Measurements from ENCODE around the gene DNAJC28.

Gene DNAJC28

GRCh38 chr21:33491373-33492102 is at the start of gene DNAJC28:
DNAJC28 (minus strand) TSS chr21:33491716; CDS start chr21:33489393, 2,323 bp downstream.
- TF ChIP-seq Cebpa-rat (IDR thresholded peaks at IDR 0.05), result no peak
- peak within 1 kb of the TSS; percentile 70 to 95 (median 84) for H3K9ac ChIP-seq
- peak within 1 kb of the TSS; percentile 68 to 78 (median 71) for H3K4me3 ChIP-seq
- H3K27me3 ChIP-seq, result no peaks in the 10 kb centered on the region
- peak within 1 kb of the TSS; percentile 76 to 95 (median 84) for H3K4me2 ChIP-seq
- H3K4me1 ChIP-seq, result peaks cover 12 to 21% (median 15%) of the 10 kb centered on the region in 10 experiments
- no peaks in the 10 kb centered on the region for H4K20me1 ChIP-seq
- no peaks in the 10 kb centered on the region for H3K9me3 ChIP-seq (replicated peaks in 1 of 11)
- H3K27ac ChIP-seq, result peak within 1 kb of the TSS; percentile 57 to 94 (median 70)
- H3K36me3 ChIP-seq, result peaks cover 0 to 6% (median 0%) of the 10 kb centered on the region in 11 experiments; a peak in 1 of 22 replicates

- peaks cover 20 to 39% (median 33%) of the 10 kb centered on the region in 10 experiments for H3K4me1 ChIP-seq
- peaks cover 29 to 32% (median 30%) of the 10 kb centered on the region in 11 experiments for H4K20me1 ChIP-seq
- H3K9me3 ChIP-seq (replicated peaks in 1 of 11), result no peaks in the 10 kb centered on the region
- H3K4me3 ChIP-seq, result peak overlapping the region; percentile 73 to 90 (median 82)
- H3K9ac ChIP-seq, result peak overlapping the region; percentile 95 to 100 (median 98)
- TF ChIP-seq Cebpa-rat (IDR thresholded peaks at IDR 0.05), result no peak
- H3K36me3 ChIP-seq, result peaks cover 34 to 51% (median 36%) of the 10 kb centered on the region in 11 experiments
- H3K4me2 ChIP-seq, result peak overlapping the region; percentile 85 to 95 (median 92)
- H3K27me3 ChIP-seq, result no peaks in the 10 kb centered on the region
- H3K27ac ChIP-seq, result peak overlapping the region; percentile 98 to 100 (median 99)
These were observed 49.7 kb upstream of the DNAJC28 start for GRCh38 chr21:33541105-33541711.

GRCh38 chr21:33540711-33541104 is 49.2 kb upstream of the DNAJC28 start:
- H3K4me1 ChIP-seq, result peaks cover 19 to 34% (median 31%) of the 10 kb centered on the region in 10 experiments
- H3K9me3 ChIP-seq (replicated peaks in 1 of 11), result no peaks in the 10 kb centered on the region
- TF ChIP-seq Cebpa-rat (IDR thresholded peaks at IDR 0.05), result no peak
- H3K27me3 ChIP-seq, result no peaks in the 10 kb centered on the region
- H3K36me3 ChIP-seq, result peaks cover 37 to 51% (median 38%) of the 10 kb centered on the region in 11 experiments
- H3K4me2 ChIP-seq, result peak overlapping the region; percentile 85 to 95 (median 92)
- peaks cover 24 to 32% (median 25%) of the 10 kb centered on the region in 11 experiments for H4K20me1 ChIP-seq
- H3K9ac ChIP-seq, result peak overlapping the region; percentile 95 to 100 (median 98)
- peak overlapping the region in 10 of 11 experiments; percentile 98 to 100 (median 100); a peak in 19 of 22 replicates for H3K27ac ChIP-seq
- peak overlapping the region; percentile 73 to 90 (median 82) for H3K4me3 ChIP-seq

- Histone ChIP-seq H3K36me3 (peaks cover 48 to 60% (median 49%) of the 10 kb centered on the region in 11 experiments), H3K9ac (0 out of 22 replicates have a peak overlapping the region, but pooled peaks of 1 of the 11 experiments have one; percentile 17), H3K9me3 (replicated peaks in 1 of 11) (no peaks in the 10 kb centered on the region), H3K4me2 (peak overlapping the region in 8 of 11 experiments; percentile 3 to 95 (median 93); a peak in 10 of 22 replicates), H3K27ac (no peak overlapping the region), H4K20me1 (peaks cover 13 to 21% (median 14%) of the 10 kb centered on the region in 11 experiments), H3K4me1 (peaks cover 15 to 25% (median 20%) of the 10 kb centered on the region in 10 experiments), H3K4me3 (no peak overlapping the region), H3K27me3 (no peaks in the 10 kb centered on the region)
- no peak for TF ChIP-seq Cebpa-rat (IDR thresholded peaks at IDR 0.05)
These were observed 48.1 kb upstream of the DNAJC28 start for GRCh38 chr21:33539616-33540015.

GRCh38 chr21:33537212-33537611 is 45.7 kb upstream of the DNAJC28 start:
- H3K36me3 ChIP-seq, result peaks cover 72 to 84% (median 73%) of the 10 kb centered on the region in 11 experiments

GRCh38 chr21:33531007-33531406 is 39.5 kb upstream of the DNAJC28 start:
- Histone ChIP-seq H3K27me3 (no peaks in the 10 kb centered on the region), H4K20me1 (peaks cover 0 to 3% (median 0%) of the 10 kb centered on the region in 11 experiments; a peak in 2 of 22 replicates), H3K36me3 (peaks cover 99 to 100% (median 100%) of the 10 kb centered on the region in 11 experiments), H3K9me3 (replicated peaks in 1 of 11) (no peaks in the 10 kb centered on the region), H3K4me1 (peaks cover 0 to 7% (median 3%) of the 10 kb centered on the region in 10 experiments; a peak in 9 of 20 replicates), H3K4me3 (no peak overlapping the region), H3K27ac (no peak overlapping the region), H3K4me2 (no peak overlapping the region), H3K9ac (no peak overlapping the region)
- 0 out of 22 replicates have a peak, but pooled peaks of 1 of the 11 experiments have one; percentile 25 for TF ChIP-seq Cebpa-rat (IDR thresholded peaks at IDR 0.05)

More at GRCh38 chr21:33537212-33537611, 45.7 kb upstream of the DNAJC28 start:
- Histone ChIP-seq H3K4me3 (no peak overlapping the region), H3K4me2 (no peak overlapping the region), H3K4me1 (peaks cover 15 to 25% (median 17%) of the 10 kb centered on the region in 10 experiments), H3K9ac (no peak overlapping the region), H3K27ac (no peak overlapping the region), H4K20me1 (peaks cover 0 to 7% (median 0%) of the 10 kb centered on the region in 11 experiments; a peak in 2 of 22 replicates), H3K9me3 (replicated peaks in 1 of 11) (no peaks in the 10 kb centered on the region), H3K27me3 (no peaks in the 10 kb centered on the region)
- no peak for TF ChIP-seq Cebpa-rat (IDR thresholded peaks at IDR 0.05)

- H3K36me3 ChIP-seq, result peaks cover 84 to 100% (median 95%) of the 10 kb centered on the region in 11 experiments
These were observed 31.4 kb upstream of the DNAJC28 start for GRCh38 chr21:33522953-33523349.

GRCh38 chr21:33522297-33522952 is 30.9 kb upstream of the DNAJC28 start:
- no peak for TF ChIP-seq Cebpa-rat (IDR thresholded peaks at IDR 0.05)
- H3K4me1 ChIP-seq, result peaks cover 0 to 13% (median 10%) of the 10 kb centered on the region in 10 experiments; a peak in 10 of 20 replicates
- no peaks in the 10 kb centered on the region for H3K27me3 ChIP-seq
- no peak overlapping the region for H3K4me2 ChIP-seq
- H3K9ac ChIP-seq, result no peak overlapping the region
- no peak overlapping the region for H3K4me3 ChIP-seq
- H3K36me3 ChIP-seq, result peaks cover 84 to 100% (median 95%) of the 10 kb centered on the region in 11 experiments
- H3K9me3 ChIP-seq (replicated peaks in 1 of 11), result no peaks in the 10 kb centered on the region
- H4K20me1 ChIP-seq, result no peaks in the 10 kb centered on the region
- H3K27ac ChIP-seq, result no peak overlapping the region; a peak in 1 of 22 replicates

More at GRCh38 chr21:33522953-33523349, 31.4 kb upstream of the DNAJC28 start:
- Histone ChIP-seq H3K9ac (no peak overlapping the region), H3K4me2 (no peak overlapping the region), H3K4me1 (peaks cover 0 to 13% (median 10%) of the 10 kb centered on the region in 10 experiments; a peak in 10 of 20 replicates), H3K27me3 (no peaks in the 10 kb centered on the region), H4K20me1 (no peaks in the 10 kb centered on the region), H3K27ac (no peak overlapping the region; a peak in 1 of 22 replicates), H3K9me3 (replicated peaks in 1 of 11) (no peaks in the 10 kb centered on the region), H3K4me3 (no peak overlapping the region)
- TF ChIP-seq Cebpa-rat (IDR thresholded peaks at IDR 0.05), result no peak
